Spleen (tissue), 7 donors: ENCODE measurements around the gene ARID4B.

Experiments used
- CTCF ChIP-seq, 11 experiments: fragments of 200-600 bp in 7 of 11; fragments of 450-650 bp in 4 of 11; sonication (generic) in 4 of 11; IDR thresholded peaks in 8 of 11; conservative IDR thresholded peaks in 3 of 11; 1 replicate in 7 of 11; 2 replicates in 4 of 11; pipeline versions ENCODE4 v1.4.0 to v1.8.0; 2016 to 2021; ENCODE audit warnings: antibody characterized with exemption in 11 of 11, inconsistent platforms in 4 of 11, mild to moderate bottlenecking in 1 of 11
- POLR2A ChIP-seq, 3 donors: fragments of 450-650 bp; IDR thresholded peaks; one replicate each; pipeline ENCODE4 v1.5.1; 2017; ENCODE audit warnings: antibody characterized with exemption in 3 of 3, mild to moderate bottlenecking in 1 of 3
- POLR2AphosphoS5 ChIP-seq, 3 donors: sonication (generic); formaldehyde crosslinking; IDR thresholded peaks; one replicate each; pipeline ENCODE4 v1.5.1; 2017; ENCODE audit warnings: antibody characterized with exemption in 3 of 3
- donor health status: DM: no; HTN: no; CAD: no; lungs with moderate emphysema.
- donor health status: DM: no; HTN: no; CAD: no.
- donor health status: DM: no; HTN: no; CAD: no.

- TF ChIP-seq CTCF (IDR thresholded peaks at IDR 0.05 in 8 of 11, conservative IDR thresholded peaks at IDR 0.05 in 3 of 11) (no peak), POLR2AphosphoS5 (IDR thresholded peaks at IDR 0.05) (no peak), POLR2A (IDR thresholded peaks at IDR 0.05) (no peak)
Observed at GRCh38 chr1:235341334-235341733, 13.4 kb upstream of the ARID4B start.
